ENCODE data around the gene CEACAM5.

Gene CEACAM5

GRCh38 chr19:41708481-41708880 lies at the start of gene CEACAM5:
Gene CEACAM5 (plus strand): TSS chr19:41708626. CDS start chr19:41708732, 106 bp downstream.
- DNase-seq = no peak

GRCh38 chr19:41666075-41666474 lies 42.4 kb upstream of the CEACAM5 start:
- no peak for DNase-seq

GRCh38 chr19:41668315-41668714 lies 40.1 kb upstream of the CEACAM5 start:
- DNase-seq = no peak

DNA sequence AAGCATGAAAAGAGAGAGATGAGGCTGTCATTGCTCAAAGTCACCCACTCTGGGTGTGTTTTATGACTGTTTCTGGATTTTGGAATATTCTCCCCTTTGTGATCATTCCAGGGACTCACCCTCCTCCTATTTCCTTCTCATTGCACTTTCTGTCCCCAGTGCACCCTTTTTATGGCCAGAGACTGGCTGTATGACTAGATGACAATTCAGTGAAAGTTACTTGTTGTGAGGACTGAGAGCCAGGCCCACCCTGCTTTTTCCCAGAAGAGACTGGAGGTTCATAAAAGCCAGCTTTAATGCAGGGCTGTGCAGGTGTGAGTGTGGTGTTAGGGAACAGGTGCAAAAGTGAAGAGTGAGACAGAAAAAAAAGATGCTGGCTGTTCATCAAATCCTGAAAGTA lies 37.7 kb upstream of the CEACAM5 start:
- DNase-seq = no peak

DNA sequence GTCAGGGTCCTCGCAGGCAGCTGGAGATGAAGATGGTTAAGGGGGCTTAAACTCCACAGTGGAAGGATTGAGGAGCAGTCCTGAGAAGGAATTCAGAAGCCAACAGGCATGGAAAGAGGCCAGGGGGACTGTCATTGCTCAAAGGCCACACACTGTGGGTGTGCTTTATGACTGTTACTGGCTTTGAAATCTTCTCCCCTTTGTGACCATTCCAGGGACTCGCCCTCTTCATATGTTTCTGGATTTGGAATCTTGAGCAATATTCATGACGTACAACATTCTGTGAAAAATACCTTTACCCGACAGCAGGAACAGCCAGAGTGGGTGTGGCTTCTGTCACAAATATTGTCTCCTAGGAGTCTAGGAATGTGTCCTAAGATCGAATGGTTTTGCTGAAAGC lies 36.9 kb upstream of the CEACAM5 start:
- no peak for DNase-seq

DNA sequence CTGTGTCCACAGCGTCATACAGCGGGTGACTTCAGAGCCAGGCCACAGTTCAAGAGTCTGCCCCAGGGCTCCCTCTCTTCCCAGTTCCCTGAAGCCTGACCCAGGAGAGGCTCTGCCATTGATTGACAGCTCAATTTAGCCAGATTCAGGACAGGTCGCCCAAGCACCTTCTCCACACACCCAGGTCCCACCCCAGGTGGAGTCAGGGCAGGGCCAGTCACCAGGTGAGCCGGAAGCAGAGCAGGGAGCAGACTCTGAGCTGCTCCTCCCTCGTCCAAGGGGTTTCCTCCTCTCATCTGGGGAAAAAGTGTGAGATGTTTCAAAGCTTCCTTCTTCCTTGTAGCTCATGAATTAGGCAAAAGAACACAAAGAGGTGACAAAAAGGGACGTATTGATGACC lies 26.0 kb upstream of the CEACAM5 start:
- no peak for DNase-seq

GRCh38 chr19:41687419-41687818 lies 21.0 kb upstream of the CEACAM5 start:
- no peak for DNase-seq

DNA sequence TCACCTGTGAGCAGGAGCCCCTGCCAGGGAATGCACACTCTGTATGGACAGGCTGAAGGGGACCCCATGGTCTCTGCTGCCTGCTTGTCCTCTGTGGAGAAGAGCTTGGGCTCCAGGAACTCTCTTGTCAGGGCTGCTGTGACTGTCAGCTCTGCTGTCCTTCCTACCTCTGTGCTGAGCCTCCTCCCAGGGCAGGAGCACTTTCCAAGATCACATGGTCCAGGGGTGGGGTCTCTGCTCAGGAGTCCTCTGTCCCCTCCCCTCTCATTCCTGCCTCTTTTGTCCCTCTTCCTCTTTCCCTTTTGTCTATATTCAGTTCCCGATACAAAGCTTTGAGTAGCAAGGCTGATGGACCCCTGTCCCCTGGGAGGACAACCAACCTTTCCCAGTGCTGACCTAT lies 20.3 kb upstream of the CEACAM5 start, which contains the start of gene CEACAM7:
CEACAM7 (minus strand) TSS at position 173 of the 400 bp plus-strand sequence; CDS start at position 68, 105 bp downstream.
- DNase-seq = no peak

GRCh38 chr19:41688687-41689086 lies 19.7 kb upstream of the CEACAM5 start:
- DNase-seq = no peak

GRCh38 chr19:41689993-41690800 lies 18.2 kb upstream of the CEACAM5 start:
- no peak for DNase-seq

DNA sequence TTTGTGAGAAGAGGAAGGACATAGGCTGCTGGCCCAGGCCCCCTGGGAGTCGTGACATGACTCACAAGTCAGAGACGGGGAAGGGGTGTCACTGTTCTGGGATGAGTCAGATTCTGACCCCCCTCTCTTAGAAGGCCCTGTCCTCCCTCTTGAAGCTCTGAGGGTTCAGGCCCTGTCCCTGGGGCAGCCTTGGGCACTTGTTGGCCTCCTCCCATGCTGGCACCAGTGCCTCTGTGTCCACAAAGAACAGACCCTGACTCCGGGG lies 17.7 kb upstream of the CEACAM5 start:
- no peak for DNase-seq

- no peak for DNase-seq
Observed at GRCh38 chr19:41691268-41691970, 17.0 kb upstream of the CEACAM5 start.

GRCh38 chr19:41694196-41694595 lies 14.2 kb upstream of the CEACAM5 start:
- no peak for DNase-seq

GRCh38 chr19:41694831-41695635 lies 13.4 kb upstream of the CEACAM5 start:
- no peak for DNase-seq

DNA sequence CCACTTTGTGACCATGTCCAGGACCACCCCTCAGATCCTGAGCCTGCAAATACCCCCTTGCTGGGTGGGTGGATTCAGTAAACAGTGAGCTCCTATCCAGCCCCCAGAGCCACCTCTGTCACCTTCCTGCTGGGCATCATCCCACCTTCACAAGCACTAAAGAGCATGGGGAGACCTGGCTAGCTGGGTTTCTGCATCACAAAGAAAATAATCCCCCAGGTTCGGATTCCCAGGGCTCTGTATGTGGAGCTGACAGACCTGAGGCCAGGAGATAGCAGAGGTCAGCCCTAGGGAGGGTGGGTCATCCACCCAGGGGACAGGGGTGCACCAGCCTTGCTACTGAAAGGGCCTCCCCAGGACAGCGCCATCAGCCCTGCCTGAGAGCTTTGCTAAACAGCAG lies 12.7 kb upstream of the CEACAM5 start:
- DNase-seq = no peak

- DNase-seq = no peak
Observed at GRCh38 chr19:41696402-41697197, 11.8 kb upstream of the CEACAM5 start.

GRCh38 chr19:41697198-41697855 lies 11.1 kb upstream of the CEACAM5 start:
- no peak for DNase-seq

- no peak for DNase-seq
Observed at GRCh38 chr19:41698746-41699230, 9.6 kb upstream of the CEACAM5 start.

DNA sequence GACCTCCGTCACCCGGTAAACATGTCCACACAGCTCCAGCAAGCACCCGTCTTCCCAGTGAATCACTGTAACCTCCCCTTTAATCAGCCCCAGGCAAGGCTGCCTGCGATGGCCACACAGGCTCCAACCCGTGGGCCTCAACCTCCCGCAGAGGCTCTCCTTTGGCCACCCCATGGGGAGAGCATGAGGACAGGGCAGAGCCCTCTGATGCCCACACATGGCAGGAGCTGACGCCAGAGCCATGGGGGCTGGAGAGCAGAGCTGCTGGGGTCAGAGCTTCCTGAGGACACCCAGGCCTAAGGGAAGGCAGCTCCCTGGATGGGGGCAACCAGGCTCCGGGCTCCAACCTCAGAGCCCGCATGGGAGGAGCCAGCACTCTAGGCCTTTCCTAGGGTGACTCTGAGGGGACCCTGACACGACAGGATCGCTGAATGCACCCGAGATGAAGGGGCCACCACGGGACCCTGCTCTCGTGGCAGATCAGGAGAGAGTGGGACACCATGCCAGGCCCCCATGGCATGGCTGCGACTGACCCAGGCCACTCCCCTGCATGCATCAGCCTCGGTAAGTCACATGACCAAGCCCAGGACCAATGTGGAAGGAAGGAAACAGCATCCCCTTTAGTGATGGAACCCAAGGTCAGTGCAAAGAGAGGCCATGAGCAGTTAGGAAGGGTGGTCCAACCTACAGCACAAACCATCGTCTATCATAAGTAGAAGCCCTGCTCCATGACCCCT lies 9.0 kb upstream of the CEACAM5 start:
- DNase-seq = no peak

GRCh38 chr19:41699968-41700323 lies 8.5 kb upstream of the CEACAM5 start:
- no peak for DNase-seq
